ENCODE results near the gene SLC39A5. TPM values are rescaled to one million over a fixed set of nuclear protein-coding genes. Genes with fewer than 3 reads are reported as not detected.

Gene SLC39A5
- total and polyA plus RNA-seq, 2 donors from 2014 or later = 5.1 to 164 TPM

- no peak overlapping the region for H3K4me3 ChIP-seq (ENCODE audit: low read length in 3 of 3)
- H3K27ac ChIP-seq (ENCODE audit: low read depth in 2 of 2, low read length in 2 of 2) = no peak overlapping the region
- DNase-seq = no peak
- no peak overlapping the region for H3K9ac ChIP-seq (ENCODE audit: low read length in 3 of 3)
- no peaks in the 10 kb centered on the region for H3K9me3 ChIP-seq (ENCODE audit: control insufficient read depth in 2 of 3, insufficient read depth in 1 of 3, low read length in 3 of 3)
- no peak for FAIRE-seq
- intact Hi-C loops (cut with DNase I) = no loop called here
- peaks cover 0 to 9% (median 5%) of the 10 kb centered on the region in 3 donors for H3K36me3 ChIP-seq (ENCODE audit: control insufficient read depth in 2 of 3, insufficient read depth in 3 of 3, low read length in 3 of 3)
- H3K27me3 ChIP-seq (ENCODE audit: control insufficient read depth, insufficient read depth, low read length) = no peaks in the 10 kb centered on the region
- no peaks in the 10 kb centered on the region for H3K4me1 ChIP-seq (ENCODE audit: control insufficient read depth in 2 of 3, insufficient read depth in 2 of 3, low read depth in 1 of 3, low read length in 3 of 3)
- TF ChIP-seq CTCF (IDR thresholded peaks at IDR 0.05; ENCODE audit: borderline replicate concordance, extremely low read depth, insufficient read depth) = no peak
Observed at GRCh38 chr12:56236985-56237384, 7.1 kb downstream of the SLC39A5 start.

GRCh38 chr12:56237552-56237951 lies 7.7 kb downstream of the SLC39A5 start:
- intact Hi-C loops (cut with DNase I) = no loop called here
- Histone ChIP-seq H3K27ac (ENCODE audit: low read depth in 2 of 2, low read length in 2 of 2) (no peak overlapping the region), H3K9me3 (ENCODE audit: control insufficient read depth in 2 of 3, insufficient read depth in 1 of 3, low read length in 3 of 3) (no peaks in the 10 kb centered on the region), H3K9ac (ENCODE audit: low read length in 3 of 3) (no peak overlapping the region), H3K4me1 (ENCODE audit: control insufficient read depth in 2 of 3, insufficient read depth in 2 of 3, low read depth in 1 of 3, low read length in 3 of 3) (no peaks in the 10 kb centered on the region), H3K27me3 (ENCODE audit: control insufficient read depth, insufficient read depth, low read length) (no peaks in the 10 kb centered on the region), H3K36me3 (ENCODE audit: control insufficient read depth in 2 of 3, insufficient read depth in 3 of 3, low read length in 3 of 3) (peaks cover 0 to 9% (median 5%) of the 10 kb centered on the region in 3 donors), H3K4me3 (ENCODE audit: low read length in 3 of 3) (no peak overlapping the region)
- FAIRE-seq (no peak), DNase-seq (peak in 2 of 5 donors; percentile 27 to 33)
- no peak for TF ChIP-seq CTCF (IDR thresholded peaks at IDR 0.05; ENCODE audit: borderline replicate concordance, extremely low read depth, insufficient read depth)

GRCh38 chr12:56241424-56242303 lies 11.8 kb downstream of the SLC39A5 start:
- Histone ChIP-seq H3K4me3 (ENCODE audit: low read length in 3 of 3) (no peak overlapping the region), H3K9me3 (ENCODE audit: control insufficient read depth in 2 of 3, insufficient read depth in 1 of 3, low read length in 3 of 3) (no peaks in the 10 kb centered on the region), H3K9ac (ENCODE audit: low read length in 3 of 3) (no peak overlapping the region), H3K27ac (ENCODE audit: low read depth in 2 of 2, low read length in 2 of 2) (no peak overlapping the region), H3K4me1 (ENCODE audit: control insufficient read depth in 2 of 3, insufficient read depth in 2 of 3, low read depth in 1 of 3, low read length in 3 of 3) (no peaks in the 10 kb centered on the region), H3K27me3 (ENCODE audit: control insufficient read depth, insufficient read depth, low read length) (no peaks in the 10 kb centered on the region), H3K36me3 (ENCODE audit: control insufficient read depth in 2 of 3, insufficient read depth in 3 of 3, low read length in 3 of 3) (peaks cover 5 to 35% (median 22%) of the 10 kb centered on the region in 3 donors)
- no peak for FAIRE-seq
- intact Hi-C loops (cut with DNase I) = no loop called here
- no peak for TF ChIP-seq CTCF (IDR thresholded peaks at IDR 0.05; ENCODE audit: borderline replicate concordance, extremely low read depth, insufficient read depth)
- no peak for DNase-seq
